Measurements from ENCODE around the gene ARRDC1.

GRCh38 chr9:137663584-137663983, 58.1 kb downstream of the ARRDC1 start:
- TF ChIP-seq POLR2A (IDR thresholded peaks at IDR 0.05; ENCODE audit: low read depth, low read length) (no peak), SPI1 (IDR thresholded peaks at IDR 0.05; ENCODE audit: low read depth, low read length) (no peak), TAF1 (IDR thresholded peaks at IDR 0.05; ENCODE audit: low read depth, low read length) (no peak)

All from GM12891 (cell line).